ENCODE results near the gene C20orf144.
"Not testable (repeated sequence)": the region's sequence is repeated elsewhere in the genome, so short reads cannot be mapped to it uniquely, and the experiment has no call there.

Gene C20orf144

GRCh38 chr20:33687370-33687915, 25.3 kb downstream of the C20orf144 start:
- H3K36me3 Mint-ChIP-seq, result no peaks in the 10 kb centered on the region
- H3K27me3 Mint-ChIP-seq, result no peaks in the 10 kb centered on the region
- H3K9me3 Mint-ChIP-seq, result no peaks in the 10 kb centered on the region
- ATAC-seq, result no peak
- peak overlapping the region; percentile 86 for H3K4me3 Mint-ChIP-seq
- H3K4me1 Mint-ChIP-seq, result peaks cover 33% of the 10 kb centered on the region
- H3K27ac Mint-ChIP-seq, result peak overlapping the region; percentile 67

GRCh38 chr20:33687993-33688937, 26.1 kb downstream of the C20orf144 start:
- Mint-ChIP-seq H3K27ac (no peak overlapping the region), H3K9me3 (no peaks in the 10 kb centered on the region), H3K27me3 (no peaks in the 10 kb centered on the region), H3K4me1 (peaks cover 33% of the 10 kb centered on the region), H3K36me3 (no peaks in the 10 kb centered on the region), H3K4me3 (no peak overlapping the region)
- ATAC-seq, result no peak

GRCh38 chr20:33688938-33689424, 26.9 kb downstream of the C20orf144 start:
- Mint-ChIP-seq H3K27me3 (no peaks in the 10 kb centered on the region), H3K4me1 (peaks cover 33% of the 10 kb centered on the region), H3K27ac (no peak overlapping the region), H3K36me3 (no peaks in the 10 kb centered on the region), H3K9me3 (no peaks in the 10 kb centered on the region), H3K4me3 (no peak overlapping the region)
- ATAC-seq, result no peak

GRCh38 chr20:33689493-33689892, 27.4 kb downstream of the C20orf144 start:
- no peak for ATAC-seq
- H3K36me3 Mint-ChIP-seq, result no peaks in the 10 kb centered on the region
- no peak overlapping the region for H3K27ac Mint-ChIP-seq
- H3K27me3 Mint-ChIP-seq, result no peaks in the 10 kb centered on the region
- H3K4me1 Mint-ChIP-seq, result peaks cover 32% of the 10 kb centered on the region
- H3K9me3 Mint-ChIP-seq, result no peaks in the 10 kb centered on the region
- no peak overlapping the region for H3K4me3 Mint-ChIP-seq

GRCh38 chr20:33689973-33690372, 27.8 kb downstream of the C20orf144 start:
- H3K4me1 Mint-ChIP-seq, result peaks cover 27% of the 10 kb centered on the region
- no peaks in the 10 kb centered on the region for H3K36me3 Mint-ChIP-seq
- ATAC-seq, result no peak
- H3K9me3 Mint-ChIP-seq, result no peaks in the 10 kb centered on the region
- no peak overlapping the region for H3K4me3 Mint-ChIP-seq
- no peaks in the 10 kb centered on the region for H3K27me3 Mint-ChIP-seq
- no peak overlapping the region for H3K27ac Mint-ChIP-seq

GRCh38 chr20:33693289-33693688, 31.2 kb downstream of the C20orf144 start:
- Mint-ChIP-seq H3K27ac (no peak overlapping the region), H3K27me3 (no peaks in the 10 kb centered on the region), H3K9me3 (peaks cover under 1% of the 10 kb centered on the region), H3K36me3 (peaks cover 1% of the 10 kb centered on the region), H3K4me1 (peaks cover 7% of the 10 kb centered on the region), H3K4me3 (no peak overlapping the region)
- ATAC-seq, result no peak

GRCh38 chr20:33693741-33694638, 31.9 kb downstream of the C20orf144 start:
- Mint-ChIP-seq H3K9me3 (peaks cover 2% of the 10 kb centered on the region), H3K27me3 (no peaks in the 10 kb centered on the region), H3K27ac (no peak overlapping the region), H3K4me1 (peaks cover under 1% of the 10 kb centered on the region), H3K36me3 (peaks cover 5% of the 10 kb centered on the region), H3K4me3 (no peak overlapping the region)
- ATAC-seq, result no peak

- Mint-ChIP-seq H3K9me3 (peaks cover 2% of the 10 kb centered on the region), H3K36me3 (peaks cover 5% of the 10 kb centered on the region), H3K4me1 (no peaks in the 10 kb centered on the region), H3K4me3 (no peak overlapping the region), H3K27ac (no peak overlapping the region), H3K27me3 (no peaks in the 10 kb centered on the region)
- ATAC-seq, result no peak
Observed at GRCh38 chr20:33694639-33695012, 32.5 kb downstream of the C20orf144 start.

GRCh38 chr20:33696448-33696847, 34.3 kb downstream of the C20orf144 start:
- Mint-ChIP-seq H3K4me3 (no peak overlapping the region), H3K27ac (no peak overlapping the region), H3K36me3 (peaks cover 5% of the 10 kb centered on the region), H3K4me1 (no peaks in the 10 kb centered on the region), H3K27me3 (no peaks in the 10 kb centered on the region), H3K9me3 (peaks cover 2% of the 10 kb centered on the region)
- ATAC-seq, result no peak

GRCh38 chr20:33697129-33697528, 35.0 kb downstream of the C20orf144 start:
- H3K27ac Mint-ChIP-seq, result no peak overlapping the region
- no peaks in the 10 kb centered on the region for H3K4me1 Mint-ChIP-seq
- H3K9me3 Mint-ChIP-seq, result peaks cover 2% of the 10 kb centered on the region
- no peak overlapping the region for H3K4me3 Mint-ChIP-seq
- peaks cover 5% of the 10 kb centered on the region for H3K36me3 Mint-ChIP-seq
- no peak for ATAC-seq
- H3K27me3 Mint-ChIP-seq, result no peaks in the 10 kb centered on the region

- H3K27ac Mint-ChIP-seq, H3K36me3 Mint-ChIP-seq, H3K4me3 Mint-ChIP-seq, H3K9me3 Mint-ChIP-seq, ATAC-seq, H3K27me3 Mint-ChIP-seq, H3K4me1 Mint-ChIP-seq: not testable (repeated sequence)
Observed at GRCh38 chr20:33698966-33699365, 36.8 kb downstream of the C20orf144 start.

- not testable (repeated sequence) for H3K4me3 Mint-ChIP-seq, H3K4me1 Mint-ChIP-seq, H3K27me3 Mint-ChIP-seq, H3K27ac Mint-ChIP-seq, H3K36me3 Mint-ChIP-seq, ATAC-seq, H3K9me3 Mint-ChIP-seq
Observed at GRCh38 chr20:33700696-33701441, 38.7 kb downstream of the C20orf144 start.

- Mint-ChIP-seq H3K36me3 (peaks cover 5% of the 10 kb centered on the region), H3K4me3 (no peak overlapping the region), H3K27me3 (no peaks in the 10 kb centered on the region), H3K27ac (no peak overlapping the region), H3K4me1 (no peaks in the 10 kb centered on the region), H3K9me3 (peaks cover 2% of the 10 kb centered on the region)
- no peak for ATAC-seq
Observed at GRCh38 chr20:33701629-33702450, 39.7 kb downstream of the C20orf144 start.

- H3K36me3 Mint-ChIP-seq, result peaks cover 12% of the 10 kb centered on the region
- no peak overlapping the region for H3K4me3 Mint-ChIP-seq
- H3K27me3 Mint-ChIP-seq, result no peaks in the 10 kb centered on the region
- no peak overlapping the region for H3K27ac Mint-ChIP-seq
- no peak for ATAC-seq
- H3K4me1 Mint-ChIP-seq, result no peaks in the 10 kb centered on the region
- peaks cover 2% of the 10 kb centered on the region for H3K9me3 Mint-ChIP-seq
Observed at GRCh38 chr20:33702861-33703260, 40.7 kb downstream of the C20orf144 start.
